Suprapubic skin (tissue), 3 donors: Measurements from ENCODE around the gene CNDP1.

Experiments
- CTCF ChIP-seq, 2 donors: fragments of 200-600 bp in 1 of 2; fragments of 450-650 bp in 1 of 2; sonication (generic) in 1 of 2; IDR thresholded peaks; one replicate each; pipeline ENCODE4 v1.5.1; 2016 to 2019; ENCODE audit warnings: antibody characterized with exemption in 2 of 2, mild to moderate bottlenecking in 1 of 2, moderate library complexity in 1 of 2
- EP300 ChIP-seq: sonication (generic); formaldehyde crosslinking; IDR thresholded peaks from one replicate; pipeline ENCODE4 v1.6.1; 2017; ENCODE audit warnings: antibody characterized with exemption

DNA sequence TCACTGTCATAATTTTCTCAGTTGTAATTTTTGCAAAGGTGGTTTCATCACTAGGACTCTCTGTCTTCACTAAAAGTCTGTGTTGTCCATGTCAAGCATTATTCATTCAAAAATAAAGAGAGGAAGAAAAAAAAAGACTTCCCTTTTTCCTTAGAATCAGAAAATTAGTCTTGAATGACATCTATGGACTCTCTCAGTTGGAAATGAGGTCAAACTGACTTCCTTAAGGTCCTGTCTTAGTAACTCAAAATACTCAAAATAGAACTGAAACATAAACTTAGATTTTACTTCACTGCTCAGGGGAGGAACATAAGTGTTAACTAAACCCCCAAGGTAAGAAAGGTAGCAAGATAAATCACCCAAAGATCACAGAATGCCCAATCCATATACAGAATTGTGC lies 61.1 kb downstream of the CNDP1 start:
- TF ChIP-seq CTCF (IDR thresholded peaks at IDR 0.05) (no peak), EP300 (no peak)
